ENCODE measurements around the gene APH1B. TPM values are rescaled to one million over a fixed set of nuclear protein-coding genes. Genes with fewer than 3 reads are reported as not detected.

The APH1B gene
- total and polyA plus RNA-seq, 9 of the 15 experiments (the other 6 are each of a cell fraction or from before 2014, with no cell fraction given) = 5.1 to 9.7 (median 7.0) TPM

DNA sequence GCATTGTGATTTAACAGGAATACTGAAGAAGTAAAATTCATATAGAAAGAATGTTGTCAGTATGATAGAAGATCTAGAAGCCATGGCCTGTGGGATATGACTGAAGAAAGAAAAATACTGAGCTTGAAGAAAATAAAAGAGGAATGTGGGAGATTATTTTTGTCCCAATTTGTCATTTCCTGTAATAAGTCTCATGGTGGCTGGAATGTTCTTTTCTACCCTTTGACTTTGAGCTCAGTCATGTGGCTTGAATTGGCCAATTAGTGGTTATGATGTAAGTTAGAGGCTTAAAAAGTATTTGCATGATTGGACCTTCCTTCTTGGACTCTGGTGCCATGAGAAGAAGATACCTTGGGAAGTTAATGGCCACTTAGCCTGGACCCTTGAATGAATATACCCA, 14.1 kb downstream of the APH1B start (continued):
- TF ChIP-seq, protein P1, sequence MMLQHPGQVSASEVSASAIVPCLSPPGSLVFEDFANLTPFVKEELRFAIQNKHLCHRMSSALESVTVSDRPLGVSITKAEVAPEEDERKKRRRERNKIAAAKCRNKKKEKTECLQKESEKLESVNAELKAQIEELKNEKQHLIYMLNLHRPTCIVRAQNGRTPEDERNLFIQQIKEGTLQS (IDR thresholded peaks at IDR 0.05) = peak; percentile 9; the same call in 1 of the 2 replicates
- TF ChIP-seq, protein P1 (CRISPR knock-in tag; conservative IDR thresholded peaks at IDR 0.05) = no peak
- TF ChIP-seq ZKSCAN3 (CRISPR knock-in tag; IDR thresholded peaks at IDR 0.05) = no peak
- TF ChIP-seq TBP (optimal IDR thresholded peaks at IDR 0.05; ENCODE audit: low read depth, low read length) = no peak
- no peak for TF ChIP-seq PCBP1 (IDR thresholded peaks at IDR 0.05; ENCODE audit: low read depth, low read length, poor library complexity, severe bottlenecking)
- TF ChIP-seq, protein P2, sequence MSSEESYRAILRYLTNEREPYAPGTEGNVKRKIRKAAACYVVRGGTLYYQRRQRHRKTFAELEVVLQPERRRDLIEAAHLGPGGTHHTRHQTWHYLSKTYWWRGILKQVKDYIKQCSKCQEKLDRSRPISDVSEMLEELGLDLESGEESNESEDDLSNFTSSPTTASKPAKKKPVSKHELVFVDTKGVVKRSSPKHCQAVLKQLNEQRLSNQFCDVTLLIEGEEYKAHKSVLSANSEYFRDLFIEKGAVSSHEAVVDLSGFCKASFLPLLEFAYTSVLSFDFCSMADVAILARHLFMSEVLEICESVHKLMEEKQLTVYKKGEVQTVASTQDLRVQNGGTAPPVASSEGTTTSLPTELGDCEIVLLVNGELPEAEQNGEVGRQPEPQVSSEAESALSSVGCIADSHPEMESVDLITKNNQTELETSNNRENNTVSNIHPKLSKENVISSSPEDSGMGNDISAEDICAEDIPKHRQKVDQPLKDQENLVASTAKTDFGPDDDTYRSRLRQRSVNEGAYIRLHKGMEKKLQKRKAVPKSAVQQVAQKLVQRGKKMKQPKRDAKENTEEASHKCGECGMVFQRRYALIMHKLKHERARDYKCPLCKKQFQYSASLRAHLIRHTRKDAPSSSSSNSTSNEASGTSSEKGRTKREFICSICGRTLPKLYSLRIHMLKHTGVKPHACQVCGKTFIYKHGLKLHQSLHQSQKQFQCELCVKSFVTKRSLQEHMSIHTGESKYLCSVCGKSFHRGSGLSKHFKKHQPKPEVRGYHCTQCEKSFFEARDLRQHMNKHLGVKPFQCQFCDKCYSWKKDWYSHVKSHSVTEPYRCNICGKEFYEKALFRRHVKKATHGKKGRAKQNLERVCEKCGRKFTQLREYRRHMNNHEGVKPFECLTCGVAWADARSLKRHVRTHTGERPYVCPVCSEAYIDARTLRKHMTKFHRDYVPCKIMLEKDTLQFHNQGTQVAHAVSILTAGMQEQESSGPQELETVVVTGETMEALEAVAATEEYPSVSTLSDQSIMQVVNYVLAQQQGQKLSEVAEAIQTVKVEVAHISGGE (CRISPR knock-in tag; IDR thresholded peaks at IDR 0.05) = 0 out of 6 replicates have a peak, but pooled peaks of 1 of the 3 experiments have one; percentile 4
- no peak for TF ChIP-seq GTF2F1 (IDR thresholded peaks at IDR 0.05; ENCODE audit: low read depth, low read length)
- TF ChIP-seq NCOR1 (IDR thresholded peaks at IDR 0.05) = no peak
- TF ChIP-seq, protein P3, sequence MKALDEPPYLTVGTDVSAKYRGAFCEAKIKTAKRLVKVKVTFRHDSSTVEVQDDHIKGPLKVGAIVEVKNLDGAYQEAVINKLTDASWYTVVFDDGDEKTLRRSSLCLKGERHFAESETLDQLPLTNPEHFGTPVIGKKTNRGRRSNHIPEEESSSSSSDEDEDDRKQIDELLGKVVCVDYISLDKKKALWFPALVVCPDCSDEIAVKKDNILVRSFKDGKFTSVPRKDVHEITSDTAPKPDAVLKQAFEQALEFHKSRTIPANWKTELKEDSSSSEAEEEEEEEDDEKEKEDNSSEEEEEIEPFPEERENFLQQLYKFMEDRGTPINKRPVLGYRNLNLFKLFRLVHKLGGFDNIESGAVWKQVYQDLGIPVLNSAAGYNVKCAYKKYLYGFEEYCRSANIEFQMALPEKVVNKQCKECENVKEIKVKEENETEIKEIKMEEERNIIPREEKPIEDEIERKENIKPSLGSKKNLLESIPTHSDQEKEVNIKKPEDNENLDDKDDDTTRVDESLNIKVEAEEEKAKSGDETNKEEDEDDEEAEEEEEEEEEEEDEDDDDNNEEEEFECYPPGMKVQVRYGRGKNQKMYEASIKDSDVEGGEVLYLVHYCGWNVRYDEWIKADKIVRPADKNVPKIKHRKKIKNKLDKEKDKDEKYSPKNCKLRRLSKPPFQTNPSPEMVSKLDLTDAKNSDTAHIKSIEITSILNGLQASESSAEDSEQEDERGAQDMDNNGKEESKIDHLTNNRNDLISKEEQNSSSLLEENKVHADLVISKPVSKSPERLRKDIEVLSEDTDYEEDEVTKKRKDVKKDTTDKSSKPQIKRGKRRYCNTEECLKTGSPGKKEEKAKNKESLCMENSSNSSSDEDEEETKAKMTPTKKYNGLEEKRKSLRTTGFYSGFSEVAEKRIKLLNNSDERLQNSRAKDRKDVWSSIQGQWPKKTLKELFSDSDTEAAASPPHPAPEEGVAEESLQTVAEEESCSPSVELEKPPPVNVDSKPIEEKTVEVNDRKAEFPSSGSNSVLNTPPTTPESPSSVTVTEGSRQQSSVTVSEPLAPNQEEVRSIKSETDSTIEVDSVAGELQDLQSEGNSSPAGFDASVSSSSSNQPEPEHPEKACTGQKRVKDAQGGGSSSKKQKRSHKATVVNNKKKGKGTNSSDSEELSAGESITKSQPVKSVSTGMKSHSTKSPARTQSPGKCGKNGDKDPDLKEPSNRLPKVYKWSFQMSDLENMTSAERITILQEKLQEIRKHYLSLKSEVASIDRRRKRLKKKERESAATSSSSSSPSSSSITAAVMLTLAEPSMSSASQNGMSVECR (CRISPR knock-in tag; IDR thresholded peaks at IDR 0.05) = no peak
- TF ChIP-seq, protein P4, sequence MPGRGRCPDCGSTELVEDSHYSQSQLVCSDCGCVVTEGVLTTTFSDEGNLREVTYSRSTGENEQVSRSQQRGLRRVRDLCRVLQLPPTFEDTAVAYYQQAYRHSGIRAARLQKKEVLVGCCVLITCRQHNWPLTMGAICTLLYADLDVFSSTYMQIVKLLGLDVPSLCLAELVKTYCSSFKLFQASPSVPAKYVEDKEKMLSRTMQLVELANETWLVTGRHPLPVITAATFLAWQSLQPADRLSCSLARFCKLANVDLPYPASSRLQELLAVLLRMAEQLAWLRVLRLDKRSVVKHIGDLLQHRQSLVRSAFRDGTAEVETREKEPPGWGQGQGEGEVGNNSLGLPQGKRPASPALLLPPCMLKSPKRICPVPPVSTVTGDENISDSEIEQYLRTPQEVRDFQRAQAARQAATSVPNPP (IDR thresholded peaks at IDR 0.05; ENCODE audit: borderline replicate concordance, insufficient read depth, insufficient read length) = no peak
- no peak for TF ChIP-seq HCFC1 (IDR thresholded peaks at IDR 0.05; ENCODE audit: low read depth, low read length)
- TF ChIP-seq, protein P5, sequence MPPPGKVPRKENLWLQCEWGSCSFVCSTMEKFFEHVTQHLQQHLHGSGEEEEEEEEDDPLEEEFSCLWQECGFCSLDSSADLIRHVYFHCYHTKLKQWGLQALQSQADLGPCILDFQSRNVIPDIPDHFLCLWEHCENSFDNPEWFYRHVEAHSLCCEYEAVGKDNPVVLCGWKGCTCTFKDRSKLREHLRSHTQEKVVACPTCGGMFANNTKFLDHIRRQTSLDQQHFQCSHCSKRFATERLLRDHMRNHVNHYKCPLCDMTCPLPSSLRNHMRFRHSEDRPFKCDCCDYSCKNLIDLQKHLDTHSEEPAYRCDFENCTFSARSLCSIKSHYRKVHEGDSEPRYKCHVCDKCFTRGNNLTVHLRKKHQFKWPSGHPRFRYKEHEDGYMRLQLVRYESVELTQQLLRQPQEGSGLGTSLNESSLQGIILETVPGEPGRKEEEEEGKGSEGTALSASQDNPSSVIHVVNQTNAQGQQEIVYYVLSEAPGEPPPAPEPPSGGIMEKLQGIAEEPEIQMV (tag; conservative IDR thresholded peaks at IDR 0.05; ENCODE audit: low read depth) = 0 out of 2 replicates have a peak, but pooled peaks have one; percentile 47
- TF ChIP-seq RBM17 (IDR thresholded peaks at IDR 0.05; ENCODE audit: borderline replicate concordance, low read depth, low read length) = no peak
- TF ChIP-seq TCFL5 (CRISPR knock-in tag; conservative IDR thresholded peaks at IDR 0.05) = no peak
- no peak for TF ChIP-seq ZNF134 (CRISPR knock-in tag; conservative IDR thresholded peaks at IDR 0.05)
- no peak for TF ChIP-seq HEY1 (CRISPR knock-in tag; IDR thresholded peaks at IDR 0.05; ENCODE audit: borderline replicate concordance)
- no peak for TF ChIP-seq ZNF695 (CRISPR knock-in tag; IDR thresholded peaks at IDR 0.05)
